AG04449 (cell line): Measurements from ENCODE around the gene MANSC4.

ENCODE experiments used
- CTCF ChIA-PET: fragments of 350-600 bp; formaldehyde crosslinking; extraction: SDS; loops from one replicate; lab custom pipeline; 2021; ENCODE audit warnings: antibody characterized with exemption; lab: Yijun Ruan, JAX
- POLR2A ChIA-PET: fragments of 400-600, 350-600 bp; formaldehyde crosslinking; extraction: SDS; loops from one replicate; lab custom pipeline; 2020; ENCODE audit warnings: antibody characterized with exemption, inconsistent platforms; lab: Yijun Ruan, JAX
- DNase-seq: peaks from one replicate; pipeline ENCODE4 v3.0.0-alpha.2; 2010; ENCODE audit warnings: low read depth, low spot score
- H3K4me3 ChIP-seq: 2 replicates; pipeline ENCODE4 v1.5.1; 2011; ENCODE audit warnings: low read depth, mild to moderate bottlenecking, control low read depth, low read length
- TF ChIP-seq, protein P1 (sequence below): IDR thresholded peaks from one replicate; pipeline ENCODE4 v1.5.1; 2011; ENCODE audit warnings: mild to moderate bottlenecking, moderate library complexity, low read length, control low read depth, inconsistent platforms; ENCODE audit not compliant: insufficient read depth; ENCODE audit errors: missing control alignments

MANSC4 gene

DNA sequence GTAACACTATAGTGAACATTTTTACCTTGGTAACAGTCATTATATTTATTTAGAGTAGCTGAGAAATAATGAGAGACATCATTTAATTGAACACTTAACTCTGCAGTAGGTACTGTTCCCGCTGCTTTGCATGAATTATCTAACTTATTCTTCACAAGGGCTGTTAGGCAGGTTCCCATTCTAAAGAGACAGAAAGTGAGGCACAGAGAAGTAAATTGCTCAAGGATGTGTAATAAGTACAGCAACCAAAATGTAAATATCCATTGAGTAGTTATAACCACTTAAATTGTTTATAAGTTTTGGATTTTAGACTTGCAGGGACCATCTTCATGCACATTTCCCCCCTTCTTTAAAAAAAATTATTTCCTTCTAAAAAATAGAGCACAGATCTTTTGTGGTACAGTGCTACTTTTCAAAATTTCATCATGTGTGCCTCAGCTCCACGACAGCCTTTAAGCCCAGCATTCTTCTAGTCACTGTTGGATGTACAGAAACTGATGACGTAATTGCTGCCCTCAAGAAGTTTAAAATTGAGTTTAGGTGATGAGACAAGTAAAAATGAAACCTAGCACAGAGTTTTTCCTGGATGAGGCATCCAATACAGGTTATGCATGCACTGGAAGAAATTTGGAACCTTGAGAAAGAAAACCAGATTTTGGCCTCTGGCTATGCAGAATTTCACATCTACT is 6.0 kb upstream of the MANSC4 start:
- no peak overlapping the region for H3K4me3 ChIP-seq
- ChIA-PET POLR2A (no interaction called here), CTCF (interaction anchor here (1.3 to 1.5 kb wide), 2 partner anchors 35 to 155 kb away, joined by 3 read pairs; no protein-coding TSS in a partner anchor)
- DNase-seq = no peak
- TF ChIP-seq, protein P1, sequence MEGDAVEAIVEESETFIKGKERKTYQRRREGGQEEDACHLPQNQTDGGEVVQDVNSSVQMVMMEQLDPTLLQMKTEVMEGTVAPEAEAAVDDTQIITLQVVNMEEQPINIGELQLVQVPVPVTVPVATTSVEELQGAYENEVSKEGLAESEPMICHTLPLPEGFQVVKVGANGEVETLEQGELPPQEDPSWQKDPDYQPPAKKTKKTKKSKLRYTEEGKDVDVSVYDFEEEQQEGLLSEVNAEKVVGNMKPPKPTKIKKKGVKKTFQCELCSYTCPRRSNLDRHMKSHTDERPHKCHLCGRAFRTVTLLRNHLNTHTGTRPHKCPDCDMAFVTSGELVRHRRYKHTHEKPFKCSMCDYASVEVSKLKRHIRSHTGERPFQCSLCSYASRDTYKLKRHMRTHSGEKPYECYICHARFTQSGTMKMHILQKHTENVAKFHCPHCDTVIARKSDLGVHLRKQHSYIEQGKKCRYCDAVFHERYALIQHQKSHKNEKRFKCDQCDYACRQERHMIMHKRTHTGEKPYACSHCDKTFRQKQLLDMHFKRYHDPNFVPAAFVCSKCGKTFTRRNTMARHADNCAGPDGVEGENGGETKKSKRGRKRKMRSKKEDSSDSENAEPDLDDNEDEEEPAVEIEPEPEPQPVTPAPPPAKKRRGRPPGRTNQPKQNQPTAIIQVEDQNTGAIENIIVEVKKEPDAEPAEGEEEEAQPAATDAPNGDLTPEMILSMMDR = no peak

- TF ChIP-seq, protein P1 = no peak
- POLR2A ChIA-PET = no interaction called here
- no peak for DNase-seq
- CTCF ChIA-PET = no interaction called here
- no peak overlapping the region for H3K4me3 ChIP-seq
Observed at GRCh38 chr12:27782481-27782880, 2.4 kb upstream of the MANSC4 start.

GRCh38 chr12:27781680-27782079 is 1.6 kb upstream of the MANSC4 start:
- TF ChIP-seq, protein P1 = no peak
- ChIA-PET CTCF (no interaction called here), POLR2A (no interaction called here)
- H3K4me3 ChIP-seq = peak overlapping the region; percentile 6
- DNase-seq = no peak

GRCh38 chr12:27780612-27781408 is 774 bp upstream of the MANSC4 start:
- TF ChIP-seq, protein P1 = no peak
- CTCF ChIA-PET = interaction anchor here (1.2 to 2.7 kb wide), 4 partner anchors 41 to 392 kb away, joined by 3 to 9 read pairs (median 6); no protein-coding TSS in a partner anchor
- H3K4me3 ChIP-seq = peak overlapping the region; percentile 86
- POLR2A ChIA-PET = no interaction called here
- no peak for DNase-seq

GRCh38 chr12:27779416-27779919 is 568 bp downstream of the MANSC4 start:
- TF ChIP-seq, protein P1 = no peak
- peak overlapping the region; percentile 86 for H3K4me3 ChIP-seq
- ChIA-PET POLR2A (interaction anchor here (0.7 to 1.1 kb wide), 4 partner anchors 16 to 83 kb away, joined by 3 to 4 read pairs (median 4); no protein-coding TSS in a partner anchor), CTCF (interaction anchor here (0.8 to 2.7 kb wide), 10 partner anchors 9 to 394 kb away, joined by 3 to 9 read pairs (median 5); no protein-coding TSS in a partner anchor)
- DNase-seq = no peak
